Measurements from ENCODE around the gene DBR1.

Gene DBR1, protein sequence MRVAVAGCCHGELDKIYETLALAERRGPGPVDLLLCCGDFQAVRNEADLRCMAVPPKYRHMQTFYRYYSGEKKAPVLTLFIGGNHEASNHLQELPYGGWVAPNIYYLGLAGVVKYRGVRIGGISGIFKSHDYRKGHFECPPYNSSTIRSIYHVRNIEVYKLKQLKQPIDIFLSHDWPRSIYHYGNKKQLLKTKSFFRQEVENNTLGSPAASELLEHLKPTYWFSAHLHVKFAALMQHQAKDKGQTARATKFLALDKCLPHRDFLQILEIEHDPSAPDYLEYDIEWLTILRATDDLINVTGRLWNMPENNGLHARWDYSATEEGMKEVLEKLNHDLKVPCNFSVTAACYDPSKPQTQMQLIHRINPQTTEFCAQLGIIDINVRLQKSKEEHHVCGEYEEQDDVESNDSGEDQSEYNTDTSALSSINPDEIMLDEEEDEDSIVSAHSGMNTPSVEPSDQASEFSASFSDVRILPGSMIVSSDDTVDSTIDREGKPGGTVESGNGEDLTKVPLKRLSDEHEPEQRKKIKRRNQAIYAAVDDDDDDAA

DNA sequence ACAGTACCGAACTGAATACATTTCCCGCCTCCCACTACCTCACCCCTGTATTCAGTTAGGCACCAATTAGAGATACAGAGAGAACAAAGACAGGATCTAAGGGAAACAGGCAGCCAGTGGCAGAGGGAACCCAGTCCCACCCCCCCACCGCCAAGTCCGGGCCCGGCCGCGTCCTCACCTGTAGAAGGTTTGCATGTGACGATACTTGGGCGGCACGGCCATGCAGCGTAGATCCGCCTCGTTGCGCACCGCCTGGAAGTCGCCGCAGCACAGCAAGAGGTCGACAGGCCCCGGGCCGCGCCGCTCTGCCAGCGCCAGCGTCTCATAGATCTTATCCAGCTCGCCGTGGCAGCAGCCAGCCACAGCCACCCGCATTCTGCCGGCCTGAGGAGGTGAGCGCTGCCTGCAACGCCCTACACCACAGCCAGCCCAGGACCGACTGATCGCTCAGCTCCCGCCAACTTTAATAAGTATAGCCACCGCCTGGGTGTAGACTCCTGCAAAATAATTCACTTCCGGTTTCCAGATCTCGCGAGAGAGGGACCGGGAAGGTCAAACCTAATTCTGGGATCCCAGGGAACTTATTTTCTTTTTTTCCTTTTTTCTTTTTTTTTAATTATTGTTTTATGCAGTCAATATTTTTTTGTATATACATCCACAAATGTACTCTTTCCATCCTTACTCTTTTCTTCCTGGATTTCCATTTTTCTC is at the start of gene DBR1:
Gene DBR1, minus strand, starts transcription at position 501 of the 711 bp plus-strand sequence. Its CDS starts 126 bp downstream, at position 375.
- peak; percentile 94 for DNase-seq

DNA sequence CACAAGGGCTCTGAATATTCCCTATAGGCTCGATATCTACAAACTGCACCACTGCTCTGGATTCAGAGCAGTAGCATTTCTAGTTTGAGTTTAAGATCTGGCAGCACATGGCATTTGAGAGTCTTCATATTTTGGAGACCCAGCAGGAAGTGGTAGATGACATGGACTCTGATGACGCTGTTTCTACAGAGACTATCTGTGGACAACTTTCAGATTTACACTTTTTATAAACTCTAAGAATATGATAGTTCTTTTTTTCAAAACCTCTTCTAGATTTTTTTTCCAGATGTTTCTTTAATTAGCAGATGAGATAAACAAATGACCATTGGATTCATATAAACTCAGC is 48.2 kb upstream of the DBR1 start:
- no peak for DNase-seq

DNA sequence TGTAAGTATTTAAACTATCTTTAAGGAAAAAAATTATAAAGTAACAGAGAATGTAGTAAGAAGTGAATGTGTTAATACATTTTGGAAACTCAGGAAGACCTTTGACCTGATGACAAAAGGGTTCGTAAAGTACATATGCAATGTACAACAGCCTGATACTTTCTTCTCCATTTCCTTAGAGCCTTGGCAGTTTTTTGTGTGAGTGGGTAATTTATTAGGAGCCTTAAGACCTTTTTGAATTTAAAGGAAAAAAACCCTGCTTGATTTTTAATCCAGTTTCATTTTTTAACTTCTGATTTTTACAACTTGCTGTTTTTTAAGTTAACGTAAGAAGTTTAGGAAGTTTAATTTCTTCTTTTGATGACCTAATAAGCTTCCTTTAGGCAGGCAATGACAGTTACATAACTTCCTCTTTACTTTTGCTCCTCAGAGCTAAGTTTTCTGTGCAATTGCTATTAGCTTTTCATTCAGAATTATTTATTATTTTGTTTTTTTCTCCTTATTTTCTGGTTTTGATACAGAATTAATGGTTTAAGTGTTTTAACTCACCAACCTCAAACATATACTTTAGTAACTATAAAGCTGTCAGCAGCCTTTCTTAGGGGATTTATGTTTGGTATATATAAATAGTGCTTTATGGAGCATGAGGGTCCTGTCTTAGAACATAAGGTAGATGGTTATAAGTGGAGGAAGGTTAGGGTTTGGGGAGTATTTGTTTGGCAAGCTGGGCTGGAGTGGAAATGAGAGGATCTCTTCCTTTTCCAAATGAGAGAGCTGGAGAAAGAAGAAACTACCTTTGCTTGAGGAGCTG is 47.6 kb upstream of the DBR1 start:
- DNase-seq, result no peak

DNA sequence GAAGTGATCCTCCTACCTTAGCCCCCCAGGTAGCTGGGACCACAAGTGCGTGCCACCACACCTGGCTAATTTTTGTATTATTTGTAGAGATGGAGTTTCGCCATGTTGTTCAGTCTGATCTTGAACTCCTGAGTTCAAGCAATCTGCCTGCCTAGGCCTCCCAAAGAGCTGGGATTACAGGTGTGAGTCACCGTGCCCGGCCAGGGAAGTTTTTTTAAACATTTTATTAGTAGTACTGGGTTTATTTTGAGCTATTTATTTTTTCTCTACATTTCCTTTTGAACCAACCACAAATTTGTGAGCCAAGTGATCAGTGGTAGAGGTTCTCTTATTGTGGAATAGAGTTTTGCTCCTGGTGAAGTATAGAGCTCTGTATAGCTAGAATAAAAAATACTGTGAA is 46.1 kb upstream of the DBR1 start:
- no peak for DNase-seq

DNA sequence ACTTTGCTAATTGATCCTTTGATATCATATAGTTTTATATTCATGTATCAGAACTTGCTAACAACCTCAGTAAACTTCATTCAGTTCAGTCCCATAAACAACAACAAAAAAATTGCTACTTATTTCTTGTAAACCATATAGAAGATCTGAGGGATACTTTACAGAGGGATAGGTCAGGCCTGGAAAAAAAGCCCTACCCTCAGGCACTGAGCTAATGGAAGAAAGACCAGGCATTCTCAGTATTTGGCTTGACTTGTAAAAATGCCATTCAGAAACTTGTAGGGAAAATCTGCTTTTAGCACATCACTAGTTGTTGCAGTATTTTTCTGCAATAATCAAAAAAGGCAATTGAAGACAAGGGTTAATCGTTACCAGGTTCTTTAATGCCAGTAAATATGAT is 45.5 kb upstream of the DBR1 start:
- DNase-seq, result no peak

DNA sequence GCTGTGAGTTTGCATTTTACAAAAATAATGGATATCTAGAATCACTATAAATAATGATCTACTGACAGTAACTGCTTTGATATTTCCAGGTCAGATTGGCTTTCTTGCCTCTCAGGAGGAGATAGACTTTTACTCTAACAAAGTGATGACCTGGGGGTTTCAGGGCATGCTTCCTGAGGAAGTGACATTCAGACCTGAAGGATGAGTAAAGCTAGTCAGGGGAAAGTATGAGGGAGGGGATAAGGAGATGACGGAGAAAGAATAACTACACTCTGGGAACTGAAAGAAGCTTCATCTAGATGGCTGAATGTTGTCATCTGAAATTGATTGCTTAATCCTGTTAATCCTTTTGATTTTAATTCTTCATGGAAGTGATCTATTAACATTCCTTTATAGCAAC is 44.5 kb upstream of the DBR1 start:
- no peak for DNase-seq

DNA sequence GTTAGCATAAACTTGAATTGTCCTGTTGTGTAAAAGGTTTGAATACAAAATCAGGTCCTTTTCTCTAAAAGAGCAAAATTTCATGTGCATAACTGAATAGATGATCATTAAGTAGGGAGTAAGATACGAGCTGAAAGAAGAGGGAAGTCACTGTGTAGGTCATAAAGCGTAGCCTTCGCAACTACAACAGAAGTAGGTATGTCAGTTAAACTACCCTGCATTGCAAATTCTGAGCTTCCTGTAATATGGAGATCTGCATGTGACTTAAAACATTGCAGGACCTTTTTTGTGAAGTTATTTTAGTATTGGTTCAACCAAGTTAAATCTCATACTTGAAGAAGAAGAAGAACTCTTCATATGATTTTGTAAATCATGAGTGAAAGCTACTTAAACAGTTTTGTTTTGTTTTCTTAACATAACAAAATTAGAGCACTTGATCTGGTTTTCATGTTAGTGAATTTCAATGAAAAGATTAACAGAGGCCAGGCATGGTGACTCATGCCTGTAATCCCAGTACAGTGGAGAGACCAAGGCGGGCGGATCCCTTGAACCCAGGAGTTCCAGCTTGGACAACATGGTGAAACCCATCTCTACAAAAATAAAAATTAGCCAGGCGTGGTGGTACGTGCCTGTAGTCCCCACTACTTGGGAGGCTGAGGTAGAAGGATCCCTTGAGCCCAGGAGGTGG is 38.8 kb upstream of the DBR1 start:
- DNase-seq, result no peak

DNA sequence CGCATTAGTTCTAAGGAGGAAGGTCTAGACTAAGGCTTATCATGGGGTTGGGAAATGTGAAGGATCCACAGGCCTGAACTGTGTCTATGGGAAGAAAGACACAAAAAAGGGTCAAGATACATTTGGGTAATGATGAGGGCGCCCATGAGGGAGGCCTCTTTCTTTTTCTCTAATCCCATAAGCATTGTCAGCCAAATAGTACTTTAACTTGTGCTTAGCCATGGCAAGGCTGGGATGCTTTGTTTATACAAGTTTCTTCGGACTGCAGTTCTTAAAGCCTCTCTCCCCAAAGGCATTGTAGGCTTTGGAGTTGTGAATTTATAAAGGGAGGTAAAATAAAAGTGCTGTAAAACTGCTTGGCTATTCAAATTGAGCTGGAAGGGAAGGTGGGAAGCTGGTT is 35.8 kb upstream of the DBR1 start:
- no peak for DNase-seq

DNA sequence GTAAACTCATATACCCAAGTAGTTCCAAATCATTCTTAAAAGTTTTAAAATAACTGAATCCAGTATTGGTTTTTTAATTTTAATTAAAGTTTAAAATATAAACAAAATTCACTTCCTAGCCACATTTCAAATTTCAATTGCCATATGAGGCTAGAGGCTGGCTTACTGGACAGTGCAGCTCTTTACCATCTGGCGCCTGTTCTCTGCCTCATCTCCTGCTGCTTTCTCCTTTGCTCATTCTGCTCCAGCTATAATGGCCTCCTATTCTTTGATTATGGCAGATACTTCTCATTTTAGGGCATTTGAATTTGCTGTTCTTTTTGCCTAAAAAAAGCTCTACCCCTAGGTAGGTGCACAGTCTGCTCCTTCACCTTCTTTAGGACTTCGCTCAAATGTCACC is 31.5 kb upstream of the DBR1 start:
- DNase-seq, result no peak

DNA sequence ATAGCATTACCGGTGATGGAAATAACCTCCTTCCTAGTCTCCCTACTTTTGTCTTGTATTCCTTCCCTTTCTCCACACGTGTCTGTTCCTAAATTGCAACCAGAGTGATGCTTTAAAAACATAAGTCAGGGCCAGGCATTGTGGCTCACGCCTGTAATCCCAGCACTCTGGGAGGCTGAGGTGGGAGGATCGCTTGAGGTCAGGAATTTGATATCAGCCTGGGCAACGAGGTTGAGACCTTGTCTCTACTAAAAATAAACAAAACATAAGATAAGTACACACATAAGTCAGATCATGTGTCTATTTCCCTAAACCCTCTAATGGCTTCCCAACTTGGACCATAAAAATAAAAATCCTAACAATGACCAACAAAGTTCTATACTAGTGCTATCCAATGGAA is 30.8 kb upstream of the DBR1 start:
- DNase-seq, result no peak

DNA sequence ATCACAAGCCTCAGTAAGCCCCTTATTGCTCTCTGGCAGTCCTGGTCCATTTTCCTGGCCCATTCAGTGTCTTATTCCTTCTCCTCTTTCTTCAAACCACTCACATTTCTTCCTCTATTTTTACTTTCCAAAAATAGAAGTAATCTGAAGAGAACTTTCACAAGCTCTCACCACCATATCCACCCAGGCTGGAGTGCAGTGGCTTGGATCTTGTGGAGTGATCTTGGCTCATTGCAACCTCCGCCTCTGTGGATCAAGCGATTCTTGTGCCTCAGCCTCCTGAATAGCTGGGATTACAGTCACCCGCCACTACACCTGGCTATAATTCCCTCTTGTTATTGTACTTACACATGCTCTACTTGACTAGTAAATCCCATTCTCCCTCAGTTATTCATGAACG is 29.2 kb upstream of the DBR1 start:
- no peak for DNase-seq

DNA sequence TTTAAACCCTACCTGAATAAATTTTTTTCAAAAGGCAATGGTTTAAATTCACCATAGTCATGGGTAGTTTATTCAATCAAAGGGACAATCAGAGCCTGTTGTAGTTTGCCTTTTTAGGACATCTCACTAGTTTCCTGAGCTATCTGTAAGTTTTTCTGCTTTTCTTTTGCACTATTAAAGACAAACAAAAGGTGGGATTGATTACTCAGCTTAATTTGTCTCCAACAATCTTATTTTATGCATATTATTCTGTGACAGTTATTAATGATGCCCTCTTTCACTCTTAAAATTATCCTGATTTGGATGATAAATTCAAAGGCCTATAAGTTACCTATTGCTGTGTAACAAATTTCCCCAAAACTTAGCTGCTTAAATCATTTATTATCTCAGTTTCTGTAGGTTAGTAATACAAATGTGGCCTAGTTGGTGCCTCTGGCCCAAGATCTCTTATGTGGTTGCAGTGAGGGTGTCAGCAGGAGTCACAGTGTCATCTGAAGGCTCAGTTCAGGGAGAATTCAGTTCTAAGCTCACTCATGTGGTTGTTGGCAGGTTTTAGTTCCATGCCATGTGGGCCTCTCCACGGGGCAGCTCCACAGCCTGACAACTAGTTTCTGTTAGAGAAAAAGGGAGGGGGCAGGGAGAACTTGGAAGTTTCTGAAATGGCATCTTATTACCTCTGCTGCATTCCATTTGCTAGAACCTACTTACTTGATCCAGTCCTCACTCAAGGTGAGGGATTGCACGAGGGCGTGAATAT is 28.4 kb upstream of the DBR1 start:
- DNase-seq, result no peak

DNA sequence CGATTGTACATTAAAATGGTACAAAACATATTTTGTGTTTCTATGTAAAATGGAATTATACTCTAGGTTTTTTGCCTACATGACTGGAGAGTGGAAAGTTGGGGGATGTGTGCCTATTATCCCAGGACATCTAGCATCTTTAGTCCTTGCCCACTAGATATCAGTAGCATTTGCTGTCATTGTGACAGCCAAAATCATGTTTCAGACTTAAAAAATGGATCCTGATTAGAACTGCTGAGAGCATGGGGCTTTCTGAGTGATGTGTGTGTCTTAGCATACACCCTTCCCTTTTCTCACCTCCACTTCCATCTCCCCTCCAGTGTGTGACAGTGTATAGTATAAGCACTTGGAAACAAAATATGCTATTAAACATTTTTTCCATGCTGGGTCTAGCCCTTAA is 25.7 kb upstream of the DBR1 start:
- no peak for DNase-seq

DNA sequence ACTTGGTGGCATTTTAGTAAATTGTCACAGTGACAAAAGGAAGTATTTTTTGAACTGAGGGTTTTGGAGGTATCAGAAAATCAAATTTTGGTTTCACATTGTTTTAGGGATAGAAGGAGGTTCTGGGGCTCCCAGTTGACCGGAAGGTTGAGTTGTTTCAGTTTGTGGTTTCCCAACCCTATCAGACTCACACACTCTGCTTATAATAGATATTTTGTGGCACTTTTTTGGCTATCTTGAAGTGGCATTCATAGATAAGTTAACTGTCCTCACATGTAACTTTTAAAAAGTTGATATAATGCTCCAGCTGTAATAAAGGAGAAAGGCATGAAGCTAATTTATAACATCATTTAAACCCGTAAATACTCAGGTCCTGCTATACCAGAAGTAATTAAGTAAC is 25.1 kb upstream of the DBR1 start:
- no peak for DNase-seq

DNA sequence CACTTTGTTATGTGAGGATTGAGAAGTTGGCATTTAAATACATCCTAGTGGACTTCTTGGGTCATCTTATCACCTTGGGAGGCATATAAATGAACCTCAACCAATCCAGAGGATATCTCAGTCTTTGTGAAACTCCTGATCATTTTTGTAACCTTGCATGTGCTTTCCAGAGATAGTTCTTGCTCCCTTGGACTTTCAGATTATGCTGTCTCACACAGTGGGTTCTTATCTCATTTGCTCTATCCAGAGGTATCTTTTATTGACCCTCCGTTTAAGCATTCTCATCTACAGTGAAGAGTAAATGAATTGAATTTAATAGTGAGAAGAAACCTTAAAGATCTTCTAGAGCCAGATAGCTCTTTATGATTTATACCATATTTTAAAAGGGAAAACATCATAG is 22.8 kb upstream of the DBR1 start:
- DNase-seq, result no peak

DNA sequence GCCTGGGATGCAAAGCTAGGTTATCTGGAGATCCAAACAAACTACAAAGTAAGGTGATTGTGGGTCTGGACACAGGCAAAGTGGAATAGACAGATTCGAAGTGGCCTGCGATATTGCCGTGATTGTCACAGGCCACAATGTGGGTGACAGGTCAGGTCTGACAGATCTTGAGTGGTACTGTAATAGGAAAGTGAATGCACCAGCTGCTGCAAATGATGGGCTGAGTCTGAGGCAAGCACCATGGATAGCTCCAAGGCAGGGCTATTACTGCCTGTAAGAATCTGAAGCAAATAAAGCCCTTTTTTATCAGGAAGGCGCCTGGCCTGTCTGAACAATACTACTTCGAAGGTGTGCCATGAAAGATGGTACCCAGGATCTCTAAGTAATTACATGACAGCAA is 22.3 kb upstream of the DBR1 start:
- DNase-seq, result no peak

DNA sequence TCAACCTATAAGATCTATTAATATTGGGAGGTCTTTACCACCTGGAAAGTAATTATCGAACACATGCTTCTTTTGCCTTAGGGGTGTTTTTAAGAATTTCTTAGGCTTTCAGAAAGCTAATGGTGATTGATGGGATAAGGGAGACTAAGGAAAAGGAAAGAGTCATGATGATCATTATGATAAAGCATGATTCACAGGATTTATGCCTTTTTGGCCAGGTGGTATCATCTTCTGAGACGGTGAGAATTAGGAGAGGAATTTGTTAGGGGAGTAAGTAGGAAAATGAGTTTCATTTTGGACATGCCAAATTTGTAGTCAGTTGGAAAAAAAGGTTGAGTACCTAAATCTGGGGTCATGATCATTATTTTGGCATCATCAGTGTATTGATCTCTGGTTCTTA is 21.3 kb upstream of the DBR1 start:
- no peak for DNase-seq

DNA sequence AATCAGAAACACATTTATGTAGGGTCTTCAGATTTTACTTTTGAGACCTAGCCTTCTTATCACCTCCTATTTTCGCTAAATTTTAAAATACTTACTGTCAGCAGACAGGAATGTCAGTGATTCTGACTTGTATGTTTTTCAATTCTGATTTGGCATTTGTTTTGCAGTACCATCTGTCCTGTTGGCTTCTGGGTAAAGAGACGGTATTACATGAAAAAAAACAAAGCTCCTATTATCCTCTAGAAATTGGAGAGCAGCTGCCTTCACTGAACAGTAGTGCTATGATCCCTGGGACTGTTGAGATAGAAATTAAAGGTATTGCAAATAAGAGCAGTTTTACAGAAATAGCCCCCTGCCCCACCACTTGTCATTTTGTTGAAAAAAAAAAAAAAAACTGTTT is 20.8 kb upstream of the DBR1 start:
- peak; percentile 4 for DNase-seq

DNA sequence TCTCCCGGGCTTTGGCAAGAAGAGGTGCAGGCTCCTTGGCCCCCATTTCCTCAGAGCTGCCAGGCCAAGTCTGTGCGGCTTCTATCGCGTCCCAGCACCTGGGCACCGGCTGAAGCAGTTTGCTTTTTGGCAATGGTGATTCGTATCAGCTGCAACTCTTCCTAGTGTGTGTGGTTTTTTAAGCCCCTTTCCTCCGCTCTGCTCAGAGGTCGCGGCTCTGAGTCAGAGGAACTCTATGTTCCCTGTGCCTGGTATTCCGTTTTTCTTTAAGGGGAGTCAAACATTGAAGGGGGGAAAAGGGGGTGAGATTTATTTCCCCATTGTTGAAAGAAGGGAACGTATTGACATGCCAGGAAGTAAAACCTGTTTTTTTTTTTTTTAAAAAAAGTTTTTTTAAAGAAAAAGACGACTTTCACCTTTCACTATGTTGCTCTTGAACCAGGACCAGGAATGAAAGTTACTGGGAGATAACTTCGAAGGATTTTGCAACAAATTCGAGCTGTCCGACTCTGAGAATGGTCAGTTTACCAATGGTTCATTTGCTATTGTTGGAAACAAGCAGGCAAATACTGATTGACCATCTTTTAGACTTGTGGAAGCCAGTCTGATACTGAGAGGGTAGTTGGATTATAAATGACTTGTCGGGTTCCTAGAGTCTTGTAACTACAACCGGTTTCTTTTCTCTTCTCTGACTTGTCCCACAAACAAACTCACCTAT is 13.5 kb upstream of the DBR1 start:
- no peak for DNase-seq

DNA sequence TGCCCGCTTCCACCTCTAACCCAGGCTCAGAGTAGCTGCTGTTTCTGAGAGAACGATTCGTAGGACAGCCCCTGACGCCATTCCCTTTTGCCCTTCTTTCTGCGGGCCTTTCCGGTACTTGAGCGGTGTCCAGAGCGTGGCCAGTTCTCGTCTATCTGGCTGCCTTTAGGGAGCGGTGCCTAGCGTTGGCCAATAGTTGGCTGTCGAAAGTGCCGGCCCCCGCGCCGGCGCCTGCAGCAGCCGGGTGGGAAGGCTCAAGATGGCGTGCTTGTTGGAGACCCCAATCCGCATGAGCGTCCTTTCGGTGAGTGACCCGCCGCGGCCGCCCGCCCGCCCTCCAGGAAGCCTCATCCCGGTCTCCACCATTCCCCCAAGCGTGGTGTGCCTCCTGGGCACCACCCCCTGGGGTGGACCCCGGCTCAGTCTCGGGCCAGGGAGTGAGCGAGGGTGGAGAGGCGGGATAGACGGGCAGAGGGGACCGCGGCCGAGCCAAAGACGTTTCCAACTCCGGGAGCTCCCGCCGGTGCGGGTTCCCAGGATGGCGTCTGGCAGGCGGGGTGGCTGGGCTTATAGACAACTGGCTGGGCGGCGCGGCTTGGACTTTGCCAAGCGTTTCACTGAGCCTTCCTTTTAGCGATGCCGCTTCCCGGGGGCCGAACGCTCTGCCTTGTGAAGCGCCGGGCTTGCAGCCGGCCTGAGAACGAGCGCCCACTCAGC is 12.7 kb upstream of the DBR1 start, which contains the start of gene ARMC8:
Gene ARMC8, plus strand, starts transcription at position 6 of the 717 bp plus-strand sequence. Its CDS starts 254 bp downstream, at position 260.
- DNase-seq, result peak; percentile 83

Data from NCI-H1105 (cell line).